Gastroesophageal sphincter (tissue), 4 donors: ENCODE measurements around the gene SGCD. TPM values are rescaled to one million over a fixed set of nuclear protein-coding genes. Genes with fewer than 3 reads are reported as not detected.

ENCODE experiments used
- ATAC-seq: fragments of 150-250 bp; one replicate; pipeline ENCODE4 v1.9.1; 2016; ENCODE audit warnings: mild to moderate bottlenecking, moderate library complexity
- H3K27ac ChIP-seq, 4 donors: fragments of 200-600 bp; sonication (generic) in 3 of 4; 1 replicate in 3 of 4; 2 replicates in 1 of 4; pipeline ENCODE4 v1.5.1; 2016 to 2019
- H3K27me3 ChIP-seq: fragments of 200-600 bp; sonication (generic); one replicate; pipeline ENCODE4 v1.5.1; 2019
- H3K36me3 ChIP-seq, 2 donors: fragments of 200-600 bp; sonication (generic); one replicate each; pipeline ENCODE4 v1.5.1; 2019; ENCODE audit warnings: control low read depth in 1 of 2
- H3K4me1 ChIP-seq, 3 donors: fragments of 200-600 bp; sonication (generic); 1 replicate in 2 of 3; 2 replicates in 1 of 3; pipeline ENCODE4 v1.5.1; 2016 to 2019; ENCODE audit warnings: control low read depth in 2 of 3
- H3K4me3 ChIP-seq, 2 donors: fragments of 200-600 bp; sonication (generic); one replicate each; pipeline ENCODE4 v1.5.1; 2019; ENCODE audit warnings: mild to moderate bottlenecking in 1 of 2, moderate library complexity in 1 of 2
- H3K9me3 ChIP-seq, 3 donors: fragments of 200-600 bp; sonication (generic); one replicate each; pipeline ENCODE4 v1.5.1; 2017 to 2019; ENCODE audit warnings: control low read depth in 2 of 3
- CTCF ChIP-seq, 4 experiments: fragments of 200-600 bp in 2 of 4; fragments of 450-650 bp in 2 of 4; sonication (generic) in 1 of 4; IDR thresholded peaks; one replicate each; pipeline ENCODE4 v1.5.1; 2017 to 2019; ENCODE audit warnings: antibody characterized with exemption in 4 of 4, mild to moderate bottlenecking in 2 of 4, moderate library complexity in 2 of 4
- EP300 ChIP-seq: sonication (generic); formaldehyde crosslinking; IDR thresholded peaks from one replicate; pipeline ENCODE4 v1.6.1; 2017; ENCODE audit warnings: antibody characterized with exemption, mild to moderate bottlenecking
- POLR2A ChIP-seq, 2 donors: fragments of 450-650 bp; IDR thresholded peaks; one replicate each; pipeline ENCODE4 v1.6.1; 2017; ENCODE audit warnings: antibody characterized with exemption in 2 of 2, mild to moderate bottlenecking in 2 of 2, moderate library complexity in 1 of 2
- POLR2AphosphoS5 ChIP-seq: sonication (generic); formaldehyde crosslinking; IDR thresholded peaks from one replicate; pipeline ENCODE4 v1.6.1; 2017; ENCODE audit warnings: antibody characterized with exemption
- WGBS, 2 donors: methylation state at CpG; one replicate each; pipeline ENCODE4 v1.1.5; 2018; ENCODE audit warnings: low coverage in 1 of 2; 5-methylcytosine and 5-hydroxymethylcytosine counted together
- total RNA-seq, 4 donors: library from RNA; depleted of rRNA; stranded (reverse); fragments of >200 nt; gene quantifications; one replicate each; pipeline ENCODE4 v1.1.0, GENCODE V29; 2016

SGCD gene
- total RNA-seq, 4 donors from 2014 or later, result 8.8 to 61.3 (median 33.7) TPM

GRCh38 chr5:156682971-156683370 lies 356.0 kb downstream of the SGCD start:
- 59 to 64% methylated on average over 2 of the region's 2 CpGs for WGBS, 2 donors
- Histone ChIP-seq H3K4me3 (no peak overlapping the region), H3K4me1 (peaks cover 0 to 60% (median 10%) of the 10 kb centered on the region in 3 donors), H3K27me3 (no peaks in the 10 kb centered on the region), H3K9me3 (no peaks in the 10 kb centered on the region), H3K27ac (no peak overlapping the region), H3K36me3 (no peaks in the 10 kb centered on the region)
- no peak for ATAC-seq
- no peak for TF ChIP-seq POLR2A (IDR thresholded peaks at IDR 0.05)
- no peak for TF ChIP-seq EP300
- no peak for TF ChIP-seq CTCF (IDR thresholded peaks at IDR 0.05)
- TF ChIP-seq POLR2AphosphoS5, result no peak

GRCh38 chr5:156683509-156683908 lies 356.5 kb downstream of the SGCD start:
- Histone ChIP-seq H3K27me3 (no peaks in the 10 kb centered on the region), H3K9me3 (no peaks in the 10 kb centered on the region), H3K4me3 (no peak overlapping the region), H3K4me1 (peaks cover 0 to 54% (median 9%) of the 10 kb centered on the region in 3 donors), H3K27ac (no peak overlapping the region), H3K36me3 (no peaks in the 10 kb centered on the region)
- TF ChIP-seq CTCF (IDR thresholded peaks at IDR 0.05) (no peak), POLR2AphosphoS5 (no peak), POLR2A (IDR thresholded peaks at IDR 0.05) (no peak)
- WGBS, 2 donors, result 83 to 86% methylated on average over 1 of the region's 1 CpG
- ATAC-seq, result no peak

- ATAC-seq, result no peak
Measured at GRCh38 chr5:156684216-156684615, 357.3 kb downstream of the SGCD start.

GRCh38 chr5:156685481-156685880 lies 358.5 kb downstream of the SGCD start:
- ATAC-seq, result no peak
- H3K9me3 ChIP-seq, result no peaks in the 10 kb centered on the region
- H3K4me3 ChIP-seq, result no peak overlapping the region
- H3K27me3 ChIP-seq, result no peaks in the 10 kb centered on the region
- peaks cover 0 to 47% (median 5%) of the 10 kb centered on the region in 3 donors for H3K4me1 ChIP-seq
- H3K27ac ChIP-seq, result peak overlapping the region in 3 of 4 donors; percentile 28 to 44 (median 35)
- TF ChIP-seq CTCF (IDR thresholded peaks at IDR 0.05) (no peak), POLR2A (IDR thresholded peaks at IDR 0.05) (no peak), EP300 (no peak), POLR2AphosphoS5 (no peak)
- H3K36me3 ChIP-seq, result no peaks in the 10 kb centered on the region

More at GRCh38 chr5:156684216-156684615, 357.3 kb downstream of the SGCD start:
- H3K27ac ChIP-seq, result no peak overlapping the region
- no peaks in the 10 kb centered on the region for H3K36me3 ChIP-seq
- H3K4me3 ChIP-seq, result no peak overlapping the region
- TF ChIP-seq CTCF (IDR thresholded peaks at IDR 0.05) (no peak), POLR2AphosphoS5 (no peak), POLR2A (IDR thresholded peaks at IDR 0.05) (no peak), EP300 (no peak)
- H3K9me3 ChIP-seq, result no peaks in the 10 kb centered on the region
- H3K27me3 ChIP-seq, result no peaks in the 10 kb centered on the region
- H3K4me1 ChIP-seq, result peaks cover 0 to 47% (median 5%) of the 10 kb centered on the region in 3 donors
- WGBS, 2 donors, result 86 to 96% methylated on average over 2 of the region's 2 CpGs

GRCh38 chr5:156686380-156686779 lies 359.4 kb downstream of the SGCD start:
- ATAC-seq, result no peak
- Histone ChIP-seq H3K27ac (peak overlapping the region in 3 of 4 donors; percentile 35 to 44 (median 39)), H3K4me1 (peaks cover 0 to 38% (median under 1%) of the 10 kb centered on the region in 3 donors), H3K4me3 (no peak overlapping the region), H3K9me3 (no peaks in the 10 kb centered on the region), H3K27me3 (no peaks in the 10 kb centered on the region), H3K36me3 (no peaks in the 10 kb centered on the region)
- WGBS, 2 donors, result 54% methylated on average over 2 of the region's 2 CpGs; no CpG with 5 or more reads in 1 of the 2 donors
- TF ChIP-seq EP300 (no peak), CTCF (IDR thresholded peaks at IDR 0.05) (no peak), POLR2A (IDR thresholded peaks at IDR 0.05) (no peak), POLR2AphosphoS5 (no peak)
